Caki2 (cell line): ENCODE measurements around the gene RRM2. TPM values are rescaled to one million over a fixed set of nuclear protein-coding genes. Genes with fewer than 3 reads are reported as not detected.
A peak's percentile ranks its signal among the peaks of the same experiment; 100 is the strongest.

ENCODE experiments used
- DNase-seq: peaks from one replicate; pipeline ENCODE4 v3.0.0-alpha.2; 2015; ENCODE audit warnings: low read depth
- in situ Hi-C: cut with HindIII; loops from 2 replicates; pipeline ENCODE4 v1.10.0; 2016; ENCODE audit warnings: low sequenced_read_pairs, low pct_unique_long_range_greater_than_20kb, mixed read lengths
- total RNA-seq: library from RNA; depleted of rRNA; stranded (reverse); fragments of >200 nt; shearing (Covaris generic); gene quantifications from 2 replicates; pipeline ENCODE4 v1.2.3, GENCODE V29; 2014; ENCODE audit warnings: low replicate concordance; rRNA removed

RRM2 gene
- total RNA-seq, result 14.7 and 19.4 TPM in 2 replicates

- DNase-seq, result peak; percentile 91
- in situ Hi-C loops, result loop anchor here (10.0 kb wide), 3 partner anchors 162 to 542 kb away; no protein-coding TSS in a partner anchor
Measured at GRCh38 chr2:10122500-10123280, at the start of gene RRM2. TSS of gene RRM2 (plus strand) at chr2:10122739. CDS start at chr2:10122799, 60 bp downstream.

GRCh38 chr2:10073706-10074105 is 48.8 kb upstream of the RRM2 start:
- DNase-seq, result no peak
- in situ Hi-C loops, result no loop called here

GRCh38 chr2:10075101-10075500 is 47.4 kb upstream of the RRM2 start:
- no peak for DNase-seq
- in situ Hi-C loops, result no loop called here

GRCh38 chr2:10075571-10076209 is 46.8 kb upstream of the RRM2 start:
- DNase-seq, result no peak
- in situ Hi-C loops, result no loop called here

GRCh38 chr2:10076511-10076910 is 46.0 kb upstream of the RRM2 start:
- in situ Hi-C loops, result no loop called here

GRCh38 chr2:10076988-10077527 is 45.5 kb upstream of the RRM2 start:
- in situ Hi-C loops, result no loop called here
- DNase-seq, result no peak

More at GRCh38 chr2:10076511-10076910, 46.0 kb upstream of the RRM2 start:
- no peak for DNase-seq

- in situ Hi-C loops, result no loop called here
- DNase-seq, result no peak
Measured at GRCh38 chr2:10078001-10078400, 44.5 kb upstream of the RRM2 start.

- in situ Hi-C loops, result no loop called here
- no peak for DNase-seq
Measured at GRCh38 chr2:10078704-10079265, 43.8 kb upstream of the RRM2 start.

GRCh38 chr2:10079266-10079869 is 43.2 kb upstream of the RRM2 start:
- in situ Hi-C loops, result no loop called here
- DNase-seq, result peak; percentile 35

GRCh38 chr2:10079870-10080535 is 42.5 kb upstream of the RRM2 start, which contains the start of gene CYS1:
TSS of gene CYS1 (minus strand) at chr2:10080411. CDS start at chr2:10080223, 188 bp downstream.
- in situ Hi-C loops, result no loop called here
- DNase-seq, result no peak

GRCh38 chr2:10080536-10081304 is 41.8 kb upstream of the RRM2 start:
- in situ Hi-C loops, result no loop called here
- DNase-seq, result no peak

GRCh38 chr2:10083046-10083445 is 39.5 kb upstream of the RRM2 start:
- in situ Hi-C loops, result no loop called here
- DNase-seq, result no peak

- in situ Hi-C loops, result no loop called here
- no peak for DNase-seq
Measured at GRCh38 chr2:10083692-10084211, 38.8 kb upstream of the RRM2 start.

GRCh38 chr2:10084223-10084865 is 38.2 kb upstream of the RRM2 start:
- in situ Hi-C loops, result no loop called here
- DNase-seq, result peak; percentile 43

- DNase-seq, result no peak
- in situ Hi-C loops, result no loop called here
Measured at GRCh38 chr2:10085043-10085667, 37.4 kb upstream of the RRM2 start.

- in situ Hi-C loops, result no loop called here
- peak; percentile 55 for DNase-seq
Measured at GRCh38 chr2:10085668-10086059, 36.9 kb upstream of the RRM2 start.
